ENCODE measurements around the gene ZFAND2A.

DNA sequence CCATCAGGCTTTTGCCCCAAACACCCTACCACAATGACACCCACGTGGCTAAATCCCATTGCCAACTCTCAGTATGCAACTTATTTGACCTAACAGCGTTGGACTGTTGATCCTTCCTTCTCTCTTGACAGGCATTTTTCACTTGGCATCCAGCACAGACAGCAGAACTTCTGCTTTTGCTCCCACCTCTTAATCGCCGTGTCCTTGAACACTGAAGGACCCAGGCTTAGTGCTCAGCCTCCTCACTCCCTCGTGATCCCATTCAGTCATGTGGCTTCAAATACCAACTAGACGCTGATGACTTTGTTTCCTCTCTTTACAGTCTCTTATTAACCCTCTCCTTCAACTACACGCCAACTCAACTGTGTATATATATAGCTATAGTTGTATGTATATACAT is 25.0 kb downstream of the ZFAND2A start:
- TF ChIP-seq, protein P1, sequence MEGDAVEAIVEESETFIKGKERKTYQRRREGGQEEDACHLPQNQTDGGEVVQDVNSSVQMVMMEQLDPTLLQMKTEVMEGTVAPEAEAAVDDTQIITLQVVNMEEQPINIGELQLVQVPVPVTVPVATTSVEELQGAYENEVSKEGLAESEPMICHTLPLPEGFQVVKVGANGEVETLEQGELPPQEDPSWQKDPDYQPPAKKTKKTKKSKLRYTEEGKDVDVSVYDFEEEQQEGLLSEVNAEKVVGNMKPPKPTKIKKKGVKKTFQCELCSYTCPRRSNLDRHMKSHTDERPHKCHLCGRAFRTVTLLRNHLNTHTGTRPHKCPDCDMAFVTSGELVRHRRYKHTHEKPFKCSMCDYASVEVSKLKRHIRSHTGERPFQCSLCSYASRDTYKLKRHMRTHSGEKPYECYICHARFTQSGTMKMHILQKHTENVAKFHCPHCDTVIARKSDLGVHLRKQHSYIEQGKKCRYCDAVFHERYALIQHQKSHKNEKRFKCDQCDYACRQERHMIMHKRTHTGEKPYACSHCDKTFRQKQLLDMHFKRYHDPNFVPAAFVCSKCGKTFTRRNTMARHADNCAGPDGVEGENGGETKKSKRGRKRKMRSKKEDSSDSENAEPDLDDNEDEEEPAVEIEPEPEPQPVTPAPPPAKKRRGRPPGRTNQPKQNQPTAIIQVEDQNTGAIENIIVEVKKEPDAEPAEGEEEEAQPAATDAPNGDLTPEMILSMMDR (IDR thresholded peaks at IDR 0.05), result no peak
- TF ChIP-seq, protein P2, sequence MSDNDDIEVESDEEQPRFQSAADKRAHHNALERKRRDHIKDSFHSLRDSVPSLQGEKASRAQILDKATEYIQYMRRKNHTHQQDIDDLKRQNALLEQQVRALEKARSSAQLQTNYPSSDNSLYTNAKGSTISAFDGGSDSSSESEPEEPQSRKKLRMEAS (CRISPR knock-in tag; IDR thresholded peaks at IDR 0.05), result no peak
- no peak for TF ChIP-seq FOXP1 (CRISPR knock-in tag; IDR thresholded peaks at IDR 0.05; ENCODE audit: borderline replicate concordance)
- TF ChIP-seq, protein P3, sequence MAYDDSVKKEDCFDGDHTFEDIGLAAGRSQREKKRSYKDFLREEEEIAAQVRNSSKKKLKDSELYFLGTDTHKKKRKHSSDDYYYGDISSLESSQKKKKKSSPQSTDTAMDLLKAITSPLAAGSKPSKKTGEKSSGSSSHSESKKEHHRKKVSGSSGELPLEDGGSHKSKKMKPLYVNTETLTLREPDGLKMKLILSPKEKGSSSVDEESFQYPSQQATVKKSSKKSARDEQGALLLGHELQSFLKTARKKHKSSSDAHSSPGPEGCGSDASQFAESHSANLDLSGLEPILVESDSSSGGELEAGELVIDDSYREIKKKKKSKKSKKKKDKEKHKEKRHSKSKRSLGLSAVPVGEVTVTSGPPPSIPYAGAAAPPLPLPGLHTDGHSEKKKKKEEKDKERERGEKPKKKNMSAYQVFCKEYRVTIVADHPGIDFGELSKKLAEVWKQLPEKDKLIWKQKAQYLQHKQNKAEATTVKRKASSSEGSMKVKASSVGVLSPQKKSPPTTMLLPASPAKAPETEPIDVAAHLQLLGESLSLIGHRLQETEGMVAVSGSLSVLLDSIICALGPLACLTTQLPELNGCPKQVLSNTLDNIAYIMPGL (CRISPR knock-in tag; IDR thresholded peaks at IDR 0.05), result no peak
- TF ChIP-seq JUN (CRISPR knock-in tag; IDR thresholded peaks at IDR 0.05), result no peak
- TF ChIP-seq, protein P4, sequence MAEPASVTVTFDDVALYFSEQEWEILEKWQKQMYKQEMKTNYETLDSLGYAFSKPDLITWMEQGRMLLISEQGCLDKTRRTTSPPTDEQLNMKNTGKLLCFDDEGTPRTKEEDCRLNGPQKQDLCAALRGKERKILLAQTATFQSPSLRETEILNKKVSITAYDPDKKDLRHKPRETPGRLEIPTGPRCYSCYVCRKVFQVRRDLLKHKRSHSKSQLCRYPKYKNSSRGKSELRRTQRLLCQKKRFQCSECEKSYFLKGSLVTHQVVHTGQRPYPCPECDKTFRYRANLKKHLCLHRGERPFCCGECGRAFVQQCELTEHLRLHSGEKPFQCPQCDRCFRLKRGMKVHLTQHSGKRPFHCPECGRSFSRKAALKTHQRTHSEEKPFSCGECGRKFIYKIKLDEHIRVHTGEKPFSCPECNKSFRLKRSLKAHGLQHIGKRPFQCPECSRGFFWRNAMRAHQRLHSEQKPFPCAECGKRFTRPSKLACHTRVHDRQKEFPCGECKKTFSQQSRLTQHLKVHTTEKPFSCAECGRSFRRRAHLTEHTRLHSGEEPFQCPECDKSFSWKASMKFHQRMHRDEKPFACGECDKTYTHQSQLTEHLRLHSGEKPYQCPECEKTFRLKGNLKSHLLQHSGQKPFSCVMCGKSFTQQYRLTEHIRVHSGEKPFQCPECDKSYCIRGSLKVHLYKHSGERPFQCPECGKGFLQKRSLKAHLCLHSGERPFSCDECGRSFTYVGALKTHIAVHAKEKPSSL (CRISPR knock-in tag; conservative IDR thresholded peaks at IDR 0.05), result no peak
- TF ChIP-seq ZNF121 (CRISPR knock-in tag; IDR thresholded peaks at IDR 0.05), result no peak
- no peak for TF ChIP-seq NR2C2 (CRISPR knock-in tag; IDR thresholded peaks at IDR 0.05)
- no peak for TF ChIP-seq ELF4 (CRISPR knock-in tag; IDR thresholded peaks at IDR 0.05; ENCODE audit: low read depth)
- TF ChIP-seq ZNF219 (CRISPR knock-in tag; IDR thresholded peaks at IDR 0.05; ENCODE audit: borderline replicate concordance), result no peak
- TF ChIP-seq, protein P5, sequence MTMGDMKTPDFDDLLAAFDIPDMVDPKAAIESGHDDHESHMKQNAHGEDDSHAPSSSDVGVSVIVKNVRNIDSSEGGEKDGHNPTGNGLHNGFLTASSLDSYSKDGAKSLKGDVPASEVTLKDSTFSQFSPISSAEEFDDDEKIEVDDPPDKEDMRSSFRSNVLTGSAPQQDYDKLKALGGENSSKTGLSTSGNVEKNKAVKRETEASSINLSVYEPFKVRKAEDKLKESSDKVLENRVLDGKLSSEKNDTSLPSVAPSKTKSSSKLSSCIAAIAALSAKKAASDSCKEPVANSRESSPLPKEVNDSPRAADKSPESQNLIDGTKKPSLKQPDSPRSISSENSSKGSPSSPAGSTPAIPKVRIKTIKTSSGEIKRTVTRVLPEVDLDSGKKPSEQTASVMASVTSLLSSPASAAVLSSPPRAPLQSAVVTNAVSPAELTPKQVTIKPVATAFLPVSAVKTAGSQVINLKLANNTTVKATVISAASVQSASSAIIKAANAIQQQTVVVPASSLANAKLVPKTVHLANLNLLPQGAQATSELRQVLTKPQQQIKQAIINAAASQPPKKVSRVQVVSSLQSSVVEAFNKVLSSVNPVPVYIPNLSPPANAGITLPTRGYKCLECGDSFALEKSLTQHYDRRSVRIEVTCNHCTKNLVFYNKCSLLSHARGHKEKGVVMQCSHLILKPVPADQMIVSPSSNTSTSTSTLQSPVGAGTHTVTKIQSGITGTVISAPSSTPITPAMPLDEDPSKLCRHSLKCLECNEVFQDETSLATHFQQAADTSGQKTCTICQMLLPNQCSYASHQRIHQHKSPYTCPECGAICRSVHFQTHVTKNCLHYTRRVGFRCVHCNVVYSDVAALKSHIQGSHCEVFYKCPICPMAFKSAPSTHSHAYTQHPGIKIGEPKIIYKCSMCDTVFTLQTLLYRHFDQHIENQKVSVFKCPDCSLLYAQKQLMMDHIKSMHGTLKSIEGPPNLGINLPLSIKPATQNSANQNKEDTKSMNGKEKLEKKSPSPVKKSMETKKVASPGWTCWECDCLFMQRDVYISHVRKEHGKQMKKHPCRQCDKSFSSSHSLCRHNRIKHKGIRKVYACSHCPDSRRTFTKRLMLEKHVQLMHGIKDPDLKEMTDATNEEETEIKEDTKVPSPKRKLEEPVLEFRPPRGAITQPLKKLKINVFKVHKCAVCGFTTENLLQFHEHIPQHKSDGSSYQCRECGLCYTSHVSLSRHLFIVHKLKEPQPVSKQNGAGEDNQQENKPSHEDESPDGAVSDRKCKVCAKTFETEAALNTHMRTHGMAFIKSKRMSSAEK (CRISPR knock-in tag; IDR thresholded peaks at IDR 0.05; ENCODE audit: borderline replicate concordance), result no peak
- TF ChIP-seq, protein P6, sequence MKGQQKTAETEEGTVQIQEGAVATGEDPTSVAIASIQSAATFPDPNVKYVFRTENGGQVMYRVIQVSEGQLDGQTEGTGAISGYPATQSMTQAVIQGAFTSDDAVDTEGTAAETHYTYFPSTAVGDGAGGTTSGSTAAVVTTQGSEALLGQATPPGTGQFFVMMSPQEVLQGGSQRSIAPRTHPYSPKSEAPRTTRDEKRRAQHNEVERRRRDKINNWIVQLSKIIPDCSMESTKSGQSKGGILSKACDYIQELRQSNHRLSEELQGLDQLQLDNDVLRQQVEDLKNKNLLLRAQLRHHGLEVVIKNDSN (CRISPR knock-in tag; IDR thresholded peaks at IDR 0.05), result no peak
- TF ChIP-seq CBFB (CRISPR knock-in tag; IDR thresholded peaks at IDR 0.05; ENCODE audit: low read depth), result no peak
- no peak for TF ChIP-seq ZNF138 (CRISPR knock-in tag; conservative IDR thresholded peaks at IDR 0.05)

All from WTC11 (cell line).